ENCODE measurements around the gene MEX3C.

The MEX3C gene

GRCh38 chr18:51197661-51198424 is at the start of gene MEX3C:
Gene MEX3C, minus strand, starts transcription at chr18:51197681. Its CDS starts 361 bp downstream, at chr18:51197320.
- H3K79me2 ChIP-seq (ENCODE audit: insufficient read depth, low read length), result peaks cover 40% of the 10 kb centered on the region
- H4K20me1 ChIP-seq (ENCODE audit: insufficient read depth, low read length), result no peaks in the 10 kb centered on the region; the same call in 1 of the 2 replicates
- H3K4me2 ChIP-seq (ENCODE audit: low read length), result peak within 1 kb of the TSS; percentile 88
- peak within 1 kb of the TSS; percentile 92 for H3K4me3 ChIP-seq (ENCODE audit: low read depth, low read length, poor library complexity, severe bottlenecking)
- peak within 1 kb of the TSS; percentile 92 for H3K27ac ChIP-seq (ENCODE audit: low read depth, low read length, poor library complexity, severe bottlenecking)
- no peaks in the 10 kb centered on the region for H3K27me3 ChIP-seq (ENCODE audit: insufficient read depth, low read length)
- H3K4me1 ChIP-seq (ENCODE audit: insufficient read depth, low read length, severe bottlenecking), result peaks cover 25% of the 10 kb centered on the region
- no peaks in the 10 kb centered on the region for H3F3A ChIP-seq (ENCODE audit: insufficient read depth, low read length)
- peak within 1 kb of the TSS; percentile 86 for H3K9ac ChIP-seq (ENCODE audit: low read length)
- peaks cover 34% of the 10 kb centered on the region for H3K36me3 ChIP-seq (ENCODE audit: insufficient read depth, low read length)
- no peaks in the 10 kb centered on the region for H3K9me3 ChIP-seq (ENCODE audit: low read length)
- no peak within 1 kb of the TSS for H2AFZ ChIP-seq (ENCODE audit: low read length)
- no peaks in the 10 kb centered on the region for H3K9me2 ChIP-seq (ENCODE audit: low read depth, low read length)
- TF ChIP-seq EZH2 (IDR thresholded peaks at IDR 0.05; ENCODE audit: borderline replicate concordance, low read length) (no peak), CTCF (IDR thresholded peaks at IDR 0.05; ENCODE audit: low read length) (peak; percentile 32; the same call in 1 of the 2 replicates)

DNA sequence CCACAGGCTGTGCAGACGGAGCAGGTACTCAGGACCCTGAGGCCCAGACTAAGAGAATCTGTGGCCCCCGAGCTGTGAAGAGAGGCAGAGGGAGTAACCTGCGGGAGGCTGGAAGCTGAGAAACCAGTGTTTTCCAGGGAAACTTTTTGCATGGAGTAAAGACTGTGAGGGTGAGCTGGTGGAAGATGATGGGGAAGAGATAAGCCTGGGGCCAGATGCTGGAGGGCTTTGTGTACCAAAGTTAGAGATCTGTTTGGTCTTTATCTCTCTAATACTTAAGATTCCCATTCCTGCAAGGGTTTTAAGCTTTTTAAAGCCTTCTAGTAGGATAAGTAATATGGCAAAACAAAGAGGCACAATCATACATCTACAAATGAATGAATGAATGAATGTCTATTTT is 43.7 kb upstream of the MEX3C start:
- Histone ChIP-seq H3K4me2 (ENCODE audit: low read length) (no peak overlapping the region), H3K4me1 (ENCODE audit: insufficient read depth, low read length, severe bottlenecking) (no peaks in the 10 kb centered on the region), H3K27me3 (ENCODE audit: insufficient read depth, low read length) (no peaks in the 10 kb centered on the region), H3K36me3 (ENCODE audit: insufficient read depth, low read length) (no peaks in the 10 kb centered on the region), H2AFZ (ENCODE audit: low read length) (no peak overlapping the region), H3K27ac (ENCODE audit: low read depth, low read length, poor library complexity, severe bottlenecking) (no peak overlapping the region), H3K4me3 (ENCODE audit: low read depth, low read length, poor library complexity, severe bottlenecking) (no peak overlapping the region), H3F3A (ENCODE audit: insufficient read depth, low read length) (no peaks in the 10 kb centered on the region), H3K9me2 (ENCODE audit: low read depth, low read length) (no peaks in the 10 kb centered on the region), H4K20me1 (ENCODE audit: insufficient read depth, low read length) (no peaks in the 10 kb centered on the region), H3K9ac (ENCODE audit: low read length) (no peak overlapping the region), H3K9me3 (ENCODE audit: low read length) (no peaks in the 10 kb centered on the region), H3K79me2 (ENCODE audit: insufficient read depth, low read length) (no peaks in the 10 kb centered on the region)
- TF ChIP-seq EZH2 (IDR thresholded peaks at IDR 0.05; ENCODE audit: borderline replicate concordance, low read length) (no peak), CTCF (IDR thresholded peaks at IDR 0.05; ENCODE audit: low read length) (no peak)

GRCh38 chr18:51236225-51236624 is 38.7 kb upstream of the MEX3C start:
- H3K9me3 ChIP-seq (ENCODE audit: low read length), result no peaks in the 10 kb centered on the region
- H2AFZ ChIP-seq (ENCODE audit: low read length), result no peak overlapping the region
- H3K27me3 ChIP-seq (ENCODE audit: insufficient read depth, low read length), result no peaks in the 10 kb centered on the region
- H3K79me2 ChIP-seq (ENCODE audit: insufficient read depth, low read length), result no peaks in the 10 kb centered on the region
- no peak overlapping the region for H3K4me3 ChIP-seq (ENCODE audit: low read depth, low read length, poor library complexity, severe bottlenecking)
- H3K9ac ChIP-seq (ENCODE audit: low read length), result no peak overlapping the region
- no peaks in the 10 kb centered on the region for H4K20me1 ChIP-seq (ENCODE audit: insufficient read depth, low read length)
- H3F3A ChIP-seq (ENCODE audit: insufficient read depth, low read length), result no peaks in the 10 kb centered on the region
- no peaks in the 10 kb centered on the region for H3K4me1 ChIP-seq (ENCODE audit: insufficient read depth, low read length, severe bottlenecking)
- no peak overlapping the region for H3K4me2 ChIP-seq (ENCODE audit: low read length)
- TF ChIP-seq CTCF (IDR thresholded peaks at IDR 0.05; ENCODE audit: low read length) (no peak), EZH2 (IDR thresholded peaks at IDR 0.05; ENCODE audit: borderline replicate concordance, low read length) (no peak)
- H3K9me2 ChIP-seq (ENCODE audit: low read depth, low read length), result no peaks in the 10 kb centered on the region
- no peaks in the 10 kb centered on the region for H3K36me3 ChIP-seq (ENCODE audit: insufficient read depth, low read length)
- H3K27ac ChIP-seq (ENCODE audit: low read depth, low read length, poor library complexity, severe bottlenecking), result no peak overlapping the region

Data from OCI-LY1 (cell line).